ENCODE measurements around the gene GALR1. TPM values are rescaled to one million over a fixed set of nuclear protein-coding genes. Genes with fewer than 3 reads are reported as not detected.

The GALR1 gene
- total RNA-seq, 1 donor from 2014 or later: 0.16 TPM

DNA sequence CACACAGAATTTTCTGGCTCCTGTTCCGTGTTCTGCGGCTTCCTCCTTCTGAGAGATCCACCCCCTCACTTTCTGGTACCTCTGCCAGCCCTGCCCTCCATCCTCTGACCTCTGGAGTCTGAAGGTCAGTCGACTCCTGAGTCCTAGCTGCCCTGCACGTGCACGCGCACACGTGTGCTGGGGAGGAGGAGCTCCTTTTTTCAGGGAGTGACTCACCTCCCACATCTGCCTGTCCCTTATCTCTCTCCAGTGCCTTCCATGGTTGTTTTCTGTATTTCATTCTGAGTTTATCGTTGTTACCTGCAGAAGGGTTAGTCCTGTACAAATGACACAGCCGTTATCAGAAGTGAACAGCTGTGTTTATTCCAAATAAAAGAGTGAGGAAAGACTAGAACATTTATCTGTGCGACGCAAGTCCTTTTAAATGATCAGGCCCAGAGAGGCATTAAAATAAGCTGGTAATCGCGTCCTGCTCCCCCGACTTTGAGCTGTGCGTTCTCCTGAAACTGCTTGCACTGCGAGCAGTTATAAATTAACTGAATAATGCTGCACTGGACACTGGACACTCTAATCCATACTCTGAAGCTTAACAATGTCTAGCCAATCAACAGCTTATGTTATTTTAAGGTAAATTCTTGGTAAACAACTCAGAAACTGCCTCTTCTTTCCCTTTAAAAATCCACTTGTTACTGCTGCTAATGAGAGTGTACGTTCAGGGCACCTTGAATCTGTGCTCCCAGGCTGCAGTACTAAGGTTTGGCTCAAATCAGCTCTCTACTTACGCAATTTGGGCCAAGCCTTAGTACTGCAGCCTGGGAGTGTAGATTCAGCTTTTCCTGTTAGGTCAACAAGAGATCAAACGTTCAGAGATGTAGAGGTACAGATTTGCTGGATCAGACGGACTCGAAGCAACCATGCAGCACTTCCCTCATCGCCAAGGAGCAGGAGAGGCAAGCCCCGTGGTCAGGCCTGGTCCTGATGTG, 72.5 kb downstream of the GALR1 start:
- no peak for DNase-seq

DNA sequence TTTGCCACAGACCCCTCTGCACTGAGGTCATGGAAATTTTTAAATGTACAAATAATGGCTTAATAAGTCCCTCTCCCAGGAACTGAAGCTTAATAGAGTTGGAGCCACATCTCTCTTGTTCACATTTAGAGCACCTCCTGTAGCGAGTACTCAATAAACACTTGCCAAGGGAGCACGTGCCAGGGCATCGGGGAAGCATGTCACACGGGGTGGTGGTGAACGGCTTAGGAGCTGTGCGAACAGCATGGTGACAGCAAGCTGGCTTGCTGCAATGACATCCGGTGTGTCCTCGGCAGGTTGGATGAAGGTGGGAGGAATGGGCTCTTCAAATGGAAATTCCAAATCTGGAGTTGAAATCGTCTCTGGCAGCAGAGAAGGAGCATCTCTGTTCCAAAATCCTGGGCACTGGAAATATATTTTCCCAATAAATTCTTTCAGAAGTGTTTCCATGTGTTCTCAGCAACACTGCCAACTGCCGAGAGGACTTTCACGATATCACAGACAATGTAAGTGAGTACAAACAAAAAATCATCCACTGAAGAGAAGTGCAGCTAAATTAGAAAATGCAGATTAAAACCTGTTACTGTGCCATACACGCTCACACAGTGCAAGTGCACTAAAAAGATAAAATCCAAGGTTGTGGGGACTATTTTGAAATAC, 74.1 kb downstream of the GALR1 start:
- no peak for DNase-seq

Other genes with a start within 250 kb of the GALR1 start
- 5.8 TPM for gene MBP, start 117.1 kb upstream of the GALR1 start, total RNA-seq